ENCODE data around the gene ACOT9.
A peak's percentile ranks its signal among the peaks of the same experiment; 100 is the strongest.
"Not testable (repeated sequence)": the region's sequence is repeated elsewhere in the genome, so short reads cannot be mapped to it uniquely, and the experiment has no call there.

The ACOT9 gene

DNA sequence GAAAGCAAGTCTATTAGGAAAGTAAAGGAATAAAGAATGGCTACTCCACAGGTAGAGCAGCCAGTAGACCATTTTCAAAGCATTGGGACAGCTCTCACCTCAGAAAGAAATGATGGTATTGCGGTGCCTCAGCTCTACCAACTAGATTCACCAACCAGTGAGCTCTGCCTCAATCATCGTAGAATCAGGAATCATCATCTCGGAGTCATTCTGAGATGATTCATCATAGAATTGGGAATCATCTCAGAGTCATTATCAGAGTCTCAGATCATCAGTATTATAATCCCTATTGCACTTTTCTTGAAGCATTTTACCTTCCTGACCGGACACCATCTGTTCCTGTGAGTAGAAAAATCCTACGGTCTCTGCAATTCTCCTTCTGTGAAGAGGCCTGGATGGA lies 22.4 kb upstream of the ACOT9 start:
- DNase-seq: no peak

DNA sequence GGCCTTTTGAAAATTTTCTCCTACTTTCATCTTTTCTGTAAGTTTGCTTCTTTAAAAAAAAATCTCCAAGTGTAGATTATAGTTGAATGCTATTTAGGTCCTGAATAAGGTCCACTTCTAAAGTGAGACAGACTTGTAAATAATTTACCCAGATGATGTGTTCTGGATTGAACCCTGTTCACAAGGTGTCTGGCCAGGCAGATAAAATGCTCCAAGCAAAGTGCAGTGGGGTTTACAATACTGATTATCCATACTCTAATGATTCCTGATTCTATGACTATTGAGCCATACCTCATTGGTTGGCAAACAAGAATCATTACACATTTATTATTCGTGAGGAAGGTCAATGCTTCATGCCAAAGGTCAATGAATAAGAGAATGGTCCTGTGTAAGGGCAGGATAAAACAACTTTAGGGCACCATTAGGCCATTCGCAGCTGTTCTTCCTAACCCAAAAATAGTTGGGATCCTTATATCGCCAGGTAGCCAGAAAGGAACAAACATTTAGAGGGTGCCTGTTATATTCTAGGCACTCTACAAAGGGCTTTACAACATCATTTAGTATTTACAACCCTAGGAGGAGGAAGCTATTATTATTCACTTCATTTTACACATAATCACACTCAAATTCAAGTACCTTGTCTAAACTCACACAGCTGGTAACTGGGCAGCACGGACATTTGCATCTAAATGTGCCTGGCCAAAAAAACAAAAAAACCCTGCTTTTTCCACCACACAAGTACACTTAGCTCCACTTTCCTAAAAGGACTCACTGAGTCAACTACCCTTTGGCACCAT lies 21.3 kb upstream of the ACOT9 start:
- DNase-seq: no peak

DNA sequence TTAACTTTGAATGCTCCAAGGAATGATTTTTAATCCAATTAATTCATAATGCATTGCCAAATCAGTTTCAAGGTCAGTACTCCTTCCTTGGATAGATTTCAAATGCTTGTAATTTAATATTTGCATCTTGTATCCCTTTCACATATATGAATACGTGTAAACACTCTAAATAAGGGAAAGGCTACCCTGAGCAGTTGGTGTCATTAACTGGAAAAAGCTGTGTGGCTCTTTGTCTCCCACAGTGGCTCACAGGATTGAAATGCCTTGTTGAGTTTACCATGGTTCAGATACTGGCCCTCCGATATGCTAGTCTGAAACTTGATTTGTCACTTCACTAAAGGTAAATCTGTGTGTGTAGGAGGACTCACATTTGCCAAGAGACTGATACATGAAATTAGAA lies 16.7 kb upstream of the ACOT9 start:
- DNase-seq: no peak

DNA sequence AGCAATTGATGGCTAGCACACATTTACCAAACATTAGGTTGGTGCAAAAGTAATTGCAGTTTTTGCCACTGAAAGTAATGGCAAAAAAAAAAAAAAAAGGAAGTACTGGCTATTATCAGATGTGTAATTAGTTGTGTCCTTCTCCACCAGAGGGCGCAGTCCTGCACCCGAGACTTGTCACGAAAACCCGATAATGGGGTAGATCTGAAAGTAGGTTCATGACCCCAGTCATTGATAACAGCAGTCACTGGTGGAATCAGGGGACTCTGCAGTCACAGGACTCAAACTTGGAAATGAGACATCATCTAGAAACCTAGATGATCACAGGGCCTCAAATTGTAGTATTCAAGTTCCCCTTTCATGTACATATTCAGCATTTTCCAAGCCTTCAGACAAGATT lies 13.1 kb upstream of the ACOT9 start:
- DNase-seq: peak; percentile 85

DNA sequence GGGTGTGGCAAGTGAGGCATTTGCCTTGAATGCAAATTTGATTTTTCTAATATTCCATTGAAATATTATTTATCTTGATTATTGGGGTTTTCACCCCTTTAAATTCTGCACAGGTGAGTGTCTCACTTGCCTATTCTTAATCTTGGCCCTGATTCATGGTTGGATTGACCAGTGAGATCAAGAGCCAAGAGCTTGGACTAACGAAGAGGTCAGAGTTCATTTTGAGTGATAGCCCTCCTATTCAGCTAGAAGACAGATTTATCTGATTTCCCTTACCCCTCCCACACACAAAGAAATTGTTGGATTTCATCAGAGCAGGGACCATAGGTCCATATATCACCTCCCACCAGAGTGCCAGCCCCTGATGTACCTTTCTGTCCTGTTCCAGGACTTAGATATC lies 11.6 kb upstream of the ACOT9 start:
- DNase-seq: no peak

DNA sequence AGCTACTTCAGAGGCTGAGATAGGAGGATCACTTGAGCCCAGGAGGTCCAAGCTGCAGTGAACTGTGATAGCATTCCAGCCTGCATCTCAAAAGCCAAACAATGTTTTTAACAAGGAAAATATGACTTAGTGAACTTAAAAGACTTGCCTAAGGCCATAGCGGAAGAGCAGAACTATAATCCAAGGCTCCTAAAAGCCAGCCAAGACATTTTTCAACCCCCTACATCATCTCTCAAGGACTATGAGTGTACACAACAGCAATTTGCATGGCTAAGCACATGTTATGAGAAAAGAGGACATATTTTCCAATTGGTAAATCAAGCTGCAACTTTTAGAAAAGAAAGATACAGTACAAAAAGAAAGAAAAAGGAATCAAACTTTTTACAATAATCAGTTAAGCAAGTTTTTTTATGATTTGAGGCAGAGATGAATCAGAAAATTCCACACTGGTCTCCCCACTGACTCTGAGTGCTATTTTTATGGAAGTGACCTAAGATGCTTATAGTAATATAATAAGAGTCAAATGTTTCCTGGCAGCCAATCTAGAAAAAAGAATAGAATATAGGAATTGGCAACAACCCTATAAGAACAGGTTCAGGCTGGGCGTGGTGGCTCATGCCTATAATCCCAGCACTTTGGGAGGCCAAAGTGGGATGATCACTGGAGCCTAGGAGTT lies 9.8 kb upstream of the ACOT9 start:
- DNase-seq: no peak

DNA sequence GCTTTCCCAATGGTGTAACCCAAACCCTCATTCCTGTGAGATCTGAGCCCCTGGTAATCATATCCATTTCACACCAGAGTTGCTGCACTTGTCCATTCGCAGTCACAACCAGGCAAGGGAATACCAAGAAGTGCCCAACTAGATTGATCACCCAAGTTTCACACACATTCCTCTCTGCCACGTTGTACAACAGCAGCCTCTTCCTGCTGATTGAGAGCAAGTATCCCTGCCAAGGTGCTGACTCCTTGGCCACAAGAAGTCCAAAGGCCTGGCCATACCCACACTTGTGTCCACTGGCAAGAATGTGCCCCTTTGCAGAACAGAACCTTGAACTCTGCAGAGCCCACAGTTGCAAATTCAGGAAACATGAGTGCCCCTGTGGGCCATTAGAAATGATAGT lies 6.5 kb upstream of the ACOT9 start:
- no peak for DNase-seq

DNA sequence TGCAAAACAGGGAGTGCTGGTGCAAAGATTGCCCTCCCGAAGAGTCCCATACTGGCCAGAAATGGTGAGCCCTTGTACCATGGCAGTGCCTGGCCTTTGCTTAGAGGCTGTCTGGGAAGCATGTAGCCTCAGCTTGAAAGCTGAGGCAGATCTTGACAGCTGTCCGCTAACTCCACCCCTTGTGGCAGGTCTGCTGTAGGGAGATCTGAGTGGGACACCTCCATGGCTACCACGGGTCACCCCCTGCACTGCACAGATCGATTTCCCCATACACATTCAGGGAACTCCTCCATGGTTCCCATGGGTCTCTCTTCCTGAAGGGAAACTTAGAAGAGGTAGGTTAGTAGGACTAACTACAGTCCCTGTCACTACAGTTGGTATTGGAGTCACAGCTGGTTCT lies 6.1 kb upstream of the ACOT9 start:
- no peak for DNase-seq

DNA sequence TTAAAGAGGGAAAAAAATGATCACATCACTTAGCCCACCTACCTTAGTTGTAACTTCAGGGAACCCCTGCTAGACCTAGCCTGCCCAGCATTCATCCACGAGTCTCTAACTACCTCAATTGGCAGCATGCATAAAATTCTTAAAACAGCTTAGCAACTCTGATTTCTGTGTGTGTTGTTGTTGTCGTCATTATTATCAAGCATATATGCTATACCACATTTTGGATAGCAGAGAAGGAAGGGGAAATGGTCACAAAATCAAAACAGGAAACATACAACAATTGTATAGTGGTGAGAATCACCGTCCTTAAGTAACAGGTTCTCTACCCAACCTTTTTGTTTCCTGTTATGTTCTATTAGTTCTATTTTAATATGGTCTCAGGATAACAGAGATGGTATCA lies 2.7 kb upstream of the ACOT9 start:
- DNase-seq: no peak

DNA sequence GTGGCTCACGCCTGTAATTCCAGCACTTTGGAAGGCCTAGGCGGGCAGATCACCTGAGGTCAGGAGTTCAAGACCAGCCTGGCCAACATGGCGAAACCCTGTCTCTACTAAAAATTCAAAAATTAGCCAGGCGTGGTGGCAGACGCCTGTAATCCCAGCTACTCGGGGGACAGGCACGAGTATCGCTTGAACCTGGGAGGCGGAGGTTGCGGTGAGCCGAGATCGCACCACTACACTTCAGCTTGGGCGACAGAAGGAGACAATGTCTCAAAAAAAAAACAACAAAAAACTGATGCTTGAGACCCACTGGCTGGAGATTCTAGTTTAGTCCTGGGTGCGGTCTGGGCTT lies 521 bp upstream of the ACOT9 start:
- not testable (repeated sequence) for DNase-seq

DNA sequence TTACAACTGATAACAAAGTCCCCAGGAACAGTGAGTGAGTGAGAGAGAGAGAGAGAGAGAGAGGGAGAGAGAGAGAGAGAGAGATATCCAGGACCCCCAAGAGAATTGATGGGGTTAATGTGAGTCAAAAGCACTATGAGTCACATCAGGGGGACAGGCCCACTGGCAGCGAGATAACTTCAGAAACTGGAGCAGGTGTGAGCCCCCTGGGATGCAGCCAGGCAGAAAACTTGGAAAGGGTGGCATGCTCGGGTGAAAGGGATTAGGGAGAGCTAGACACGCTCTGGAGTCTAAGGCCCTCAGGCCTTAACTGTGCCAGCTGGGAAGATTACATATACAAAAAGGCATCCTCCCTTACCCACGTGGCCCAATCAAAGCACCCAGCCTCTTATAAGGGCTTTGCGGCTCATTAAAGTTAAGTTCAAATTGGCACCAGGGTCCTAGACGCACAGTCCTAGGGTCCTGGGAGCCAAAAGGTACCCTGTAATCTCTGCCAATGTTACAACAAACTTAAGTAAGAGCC lies 841 bp downstream of the ACOT9 start:
- DNase-seq: peak; percentile 51

DNA sequence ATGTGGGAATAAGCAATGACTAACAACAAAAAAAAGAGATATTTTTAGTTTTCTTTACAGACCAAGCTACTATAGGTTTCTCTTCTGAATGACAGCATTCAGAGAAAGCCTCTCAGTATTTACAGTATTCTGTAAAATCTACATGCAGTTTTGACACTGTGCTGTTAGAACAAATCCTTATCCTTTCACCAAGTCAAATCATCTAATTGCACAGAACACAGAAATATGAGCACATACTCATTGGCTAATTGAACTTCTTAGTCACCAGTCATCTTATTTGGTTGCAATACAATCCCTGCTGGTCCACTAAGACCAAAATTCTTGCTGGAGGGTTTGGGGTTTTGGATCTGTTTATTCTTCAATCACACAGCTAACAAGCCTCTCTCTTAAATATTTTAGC lies 5.7 kb downstream of the ACOT9 start:
- DNase-seq: no peak

DNA sequence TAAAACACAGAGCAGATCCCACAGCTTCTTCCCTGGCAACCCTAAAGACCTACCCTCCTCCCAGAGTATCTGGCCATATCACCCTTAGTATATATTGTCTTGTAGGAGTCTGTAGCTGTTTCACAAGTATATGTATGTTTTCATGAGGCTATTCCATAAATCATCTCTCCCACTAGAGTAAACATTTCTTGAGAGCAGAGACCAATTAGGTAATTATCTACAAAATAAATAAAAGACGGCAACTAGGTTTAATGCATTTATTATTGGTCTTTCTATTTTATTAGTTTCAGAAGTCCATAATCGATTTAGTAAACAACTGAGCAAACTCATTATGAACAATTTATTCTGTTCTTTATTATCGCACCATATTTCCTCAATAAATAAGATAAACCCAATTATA lies 7.0 kb downstream of the ACOT9 start:
- DNase-seq: no peak

DNA sequence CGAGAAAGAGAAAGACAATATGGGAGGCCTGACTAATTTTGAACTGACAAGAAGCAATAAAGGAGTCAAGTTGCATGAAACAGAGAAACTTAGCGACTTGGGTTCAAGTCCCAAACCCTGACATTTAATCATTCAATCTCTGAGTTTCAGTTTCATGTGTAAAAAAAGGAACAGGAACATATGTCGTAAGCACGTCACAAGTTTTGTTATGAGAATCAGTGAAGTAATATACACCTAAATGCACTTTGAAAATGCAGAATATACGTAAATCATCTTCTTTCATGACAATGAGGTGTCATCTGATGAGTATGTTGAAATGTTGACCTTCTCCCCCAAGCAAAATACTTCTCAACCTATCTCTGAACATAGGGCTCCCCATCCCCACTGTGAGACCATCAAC lies 10.4 kb downstream of the ACOT9 start:
- no peak for DNase-seq

DNA sequence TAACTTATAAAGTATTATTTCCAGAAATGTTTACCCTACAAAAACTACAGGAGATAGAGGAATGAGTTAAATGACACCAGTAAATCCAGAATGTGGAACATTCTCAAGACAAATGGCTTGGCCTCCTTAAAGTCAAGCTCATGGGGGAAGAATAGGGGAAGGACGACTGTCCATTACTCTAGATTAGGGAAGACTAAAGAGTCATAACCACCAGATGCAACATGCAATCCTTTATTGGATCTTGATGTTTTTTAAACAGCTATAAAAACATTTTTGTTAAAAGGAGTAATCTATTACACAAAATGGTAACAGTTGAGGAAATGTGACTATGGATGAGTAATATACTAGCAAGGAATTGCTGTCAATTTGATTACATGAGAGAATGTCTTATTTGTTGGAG lies 11.1 kb downstream of the ACOT9 start:
- DNase-seq: no peak

DNA sequence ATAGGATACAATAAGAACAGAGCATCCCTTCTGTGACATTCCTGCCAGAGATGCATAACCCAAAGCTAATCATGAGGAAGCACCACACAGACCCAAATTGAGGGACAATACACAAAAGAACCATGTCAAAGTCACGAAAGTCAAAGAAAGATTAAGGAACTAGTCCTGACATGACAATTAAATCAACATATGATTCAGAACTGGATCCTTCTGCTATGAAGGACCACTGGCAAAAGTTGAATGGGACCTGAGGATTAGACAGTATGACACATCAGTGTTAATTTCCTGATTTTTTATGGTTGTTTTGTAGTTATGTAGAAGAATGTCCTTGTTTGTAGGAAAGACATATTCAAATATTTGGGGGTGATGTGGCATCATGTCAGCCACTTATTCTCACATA lies 13.9 kb downstream of the ACOT9 start:
- no peak for DNase-seq

DNA sequence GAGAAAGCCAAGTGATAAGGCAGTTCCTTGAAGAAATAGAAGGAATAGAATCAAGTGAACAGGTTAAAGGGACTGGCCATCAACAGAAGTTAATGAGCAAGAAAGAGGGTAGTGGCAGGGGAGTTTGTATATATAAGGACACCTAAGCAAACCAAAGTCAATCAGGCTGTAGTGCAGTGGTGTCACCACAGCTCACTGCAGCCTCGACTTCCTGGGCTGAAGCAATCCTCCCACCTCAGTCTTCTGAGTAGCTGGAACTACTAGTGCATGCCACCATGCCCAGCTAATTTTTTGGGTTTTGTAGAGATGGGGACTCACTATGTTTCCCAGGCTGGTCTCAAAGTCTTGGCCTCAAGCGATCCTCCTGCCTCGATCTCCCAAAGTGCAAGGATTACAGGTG lies 15.9 kb downstream of the ACOT9 start:
- DNase-seq: no peak

DNA sequence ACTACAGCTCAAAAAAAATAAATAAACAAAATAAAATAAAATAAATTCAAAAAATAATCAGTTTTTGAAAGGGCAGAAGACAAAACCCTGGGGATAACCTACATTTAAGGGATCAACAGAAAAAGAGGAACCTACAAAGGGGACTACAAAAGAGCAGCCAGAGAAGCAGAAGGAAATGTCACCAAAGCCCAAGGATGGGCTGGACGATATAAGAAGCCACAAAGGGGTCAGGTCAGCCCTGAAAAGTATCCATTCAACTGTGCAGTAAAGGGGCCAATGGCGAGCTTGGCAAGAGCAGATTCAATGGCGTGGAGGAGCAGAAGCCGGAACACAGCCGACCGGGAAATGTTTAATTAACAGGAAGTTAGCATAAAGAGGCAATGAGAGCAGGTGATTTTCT lies 16.9 kb downstream of the ACOT9 start:
- DNase-seq: peak; percentile 5

DNA sequence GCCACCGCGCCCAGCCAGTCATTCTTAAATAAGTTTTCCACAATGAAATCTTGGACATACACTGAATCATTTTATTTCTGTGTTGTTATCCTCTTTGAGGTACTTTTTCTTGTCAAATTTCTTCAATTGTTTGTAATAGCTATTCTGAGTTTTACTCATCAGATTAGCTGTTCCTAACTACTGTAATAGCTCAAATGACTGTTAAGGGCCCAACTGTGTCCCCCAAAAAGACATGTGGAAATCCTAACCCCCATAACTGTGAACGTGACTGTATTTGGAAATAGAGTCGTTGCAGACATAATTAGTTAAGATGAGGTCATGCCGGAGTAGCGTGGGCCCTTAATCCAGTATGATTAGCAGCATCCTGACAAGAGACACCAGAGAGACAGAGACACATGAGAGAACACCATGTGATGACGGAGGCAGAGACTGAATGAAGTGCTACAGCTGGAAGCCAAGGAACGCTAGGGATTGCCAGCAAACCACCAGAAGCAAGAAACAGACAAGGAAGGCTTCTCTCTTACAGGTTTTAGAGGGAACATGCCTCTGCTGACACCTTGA lies 22.9 kb downstream of the ACOT9 start:
- DNase-seq: no peak

DNA sequence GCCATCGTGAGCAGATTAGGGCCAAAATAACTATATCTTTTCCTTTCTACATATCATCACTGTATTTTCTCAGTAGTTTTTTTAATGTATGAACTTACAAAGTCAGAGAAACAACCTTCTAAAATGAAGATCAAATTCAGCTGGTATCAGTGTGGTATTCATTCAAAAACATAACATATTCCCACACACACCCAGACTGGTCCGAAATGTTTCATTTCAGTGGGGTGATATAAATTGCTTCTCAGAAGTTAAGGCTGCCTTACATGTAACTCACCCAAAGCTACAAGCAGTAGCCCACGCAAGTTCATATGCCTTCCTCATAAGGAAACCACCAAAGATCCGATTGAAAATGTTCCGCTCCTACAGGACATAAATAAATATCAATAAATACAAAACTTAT lies 37.8 kb downstream of the ACOT9 start:
- no peak for DNase-seq

DNA sequence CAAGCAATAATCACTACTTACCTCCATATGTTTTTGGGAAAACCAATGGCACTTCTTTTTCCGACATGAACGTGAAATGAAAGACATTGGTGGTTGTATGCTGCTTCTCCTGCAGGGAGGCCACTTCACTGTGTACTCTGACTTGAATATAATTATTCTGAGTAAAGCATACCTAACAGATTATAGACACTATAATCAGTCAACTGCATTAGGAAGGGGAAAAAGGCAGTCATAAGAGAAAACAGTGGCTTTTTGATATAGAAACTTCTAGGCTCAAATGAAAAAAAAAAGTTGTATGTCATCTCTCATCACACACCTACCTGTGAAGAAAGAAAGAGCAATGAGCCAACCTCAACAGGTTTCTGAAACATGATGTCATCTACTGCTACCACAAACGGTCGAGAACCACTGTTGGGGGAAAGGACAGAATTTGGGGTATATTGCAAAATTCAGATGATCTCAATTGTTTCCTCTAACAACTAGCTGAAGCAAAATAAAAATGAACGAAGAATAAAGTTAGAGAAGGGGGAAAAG lies 38.3 kb downstream of the ACOT9 start:
- DNase-seq: no peak

DNA sequence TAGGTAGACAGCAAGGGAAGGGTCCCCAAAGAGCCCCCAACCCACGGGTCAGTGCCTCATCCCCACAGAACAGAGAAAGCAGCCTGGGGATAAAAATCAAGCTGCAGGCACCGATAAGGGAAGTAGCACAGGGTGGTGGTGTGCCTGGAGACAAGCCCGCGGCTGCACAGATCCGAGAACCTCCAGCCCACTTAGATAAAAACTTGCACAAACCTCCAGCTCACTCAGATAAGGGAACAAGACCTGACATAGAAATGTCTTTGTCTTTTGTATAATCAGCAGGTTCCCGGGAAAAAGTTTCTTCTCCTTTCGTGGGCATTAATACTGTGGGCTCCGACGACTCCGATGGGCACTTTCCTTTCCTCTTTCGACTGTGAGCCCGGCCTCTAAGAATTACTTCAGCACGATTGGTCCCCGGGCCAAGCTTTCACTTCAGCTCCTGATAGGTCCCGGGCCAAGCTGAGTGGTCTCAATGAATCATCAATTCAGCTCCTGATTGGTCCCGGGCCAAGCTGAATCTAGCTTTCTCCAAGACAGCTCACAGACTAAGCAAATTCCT lies 43.4 kb downstream of the ACOT9 start:
- DNase-seq: peak; percentile 88

DNA sequence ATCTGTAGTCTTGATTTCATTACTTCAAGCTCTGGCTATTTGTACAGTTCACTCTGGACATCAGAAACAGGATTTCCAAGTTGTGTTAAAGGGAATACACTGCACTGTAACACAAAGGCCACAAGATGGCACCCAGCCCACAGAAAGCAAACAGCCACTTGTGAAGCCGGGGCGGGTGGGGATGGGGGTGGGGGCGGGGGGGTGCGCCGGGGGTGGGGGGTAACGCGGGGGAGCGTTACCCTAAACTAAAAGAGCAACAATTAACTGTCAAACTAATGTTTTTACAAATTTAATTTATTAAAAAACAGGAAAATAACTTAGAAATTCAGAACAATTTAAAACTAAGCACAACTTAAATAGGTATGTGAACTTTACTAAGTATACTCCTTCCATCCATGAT lies 48.5 kb downstream of the ACOT9 start:
- DNase-seq: peak; percentile 70

DNA sequence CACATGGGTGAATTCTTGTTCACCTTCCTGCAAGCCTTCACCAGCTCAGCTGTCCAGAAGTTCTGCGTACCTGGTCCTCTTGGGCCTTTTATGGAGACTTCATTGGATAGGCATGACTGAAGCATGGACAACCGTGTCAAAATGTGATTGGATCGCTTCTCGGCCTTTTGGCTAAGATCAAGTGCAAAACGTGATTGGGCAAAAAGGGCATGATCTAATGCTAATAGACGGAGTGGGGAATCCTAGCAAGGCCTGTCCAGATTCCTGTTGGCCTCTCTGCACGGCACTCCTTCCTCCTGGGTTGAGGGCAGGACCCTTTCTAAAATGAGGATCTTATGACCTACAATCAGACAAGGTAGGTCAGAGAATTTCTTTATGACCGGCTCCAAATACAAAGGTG lies 50.9 kb downstream of the ACOT9 start:
- no peak for DNase-seq

Measured in OCI-M1 (cell line).